ENCODE measurements around the gene LORICRIN. TPM values are rescaled to one million over a fixed set of nuclear protein-coding genes. Genes with fewer than 3 reads are reported as not detected.
A peak's percentile ranks its signal among the peaks of the same experiment; 100 is the strongest.

LORICRIN gene
- total and polyA plus RNA-seq, 7 donors = 0.06 TPM; not detected in 6

- peaks cover 20 to 64% (median 38%) of the 10 kb centered on the region in 3 donors for H3K27me3 ChIP-seq
- peak overlapping the region; percentile 20 to 54 (median 45) for H3K4me3 ChIP-seq
- H3K36me3 ChIP-seq = no peaks in the 10 kb centered on the region
- H3K27ac ChIP-seq = no peak overlapping the region
- no peak for TF ChIP-seq POLR2AphosphoS5 (IDR thresholded peaks at IDR 0.05)
- no peaks in the 10 kb centered on the region for H3K9me3 ChIP-seq
- WGBS, 2 donors = 3 to 4% methylated on average over 80 of the region's 80 CpGs
- intact Hi-C loops (cut with DNase I) = no loop called here
- peak; percentile 69 for DNase-seq
- H3K4me1 ChIP-seq = peaks cover 0 to 21% (median 16%) of the 10 kb centered on the region in 4 donors
Observed at GRCh38 chr1:153261281-153262069, 2.0 kb downstream of the LORICRIN start.

- Histone ChIP-seq H3K36me3 (no peaks in the 10 kb centered on the region), H3K9me3 (no peaks in the 10 kb centered on the region), H3K4me3 (peak overlapping the region in 2 of 4 donors; percentile 51 to 54), H3K27ac (no peak overlapping the region), H3K4me1 (peaks cover 0 to 21% (median 16%) of the 10 kb centered on the region in 4 donors), H3K27me3 (peaks cover 20 to 69% (median 38%) of the 10 kb centered on the region in 3 donors)
- no peak for DNase-seq
- WGBS, 2 donors = 54 to 57% methylated on average over 6 of the region's 6 CpGs
- TF ChIP-seq EP300 (IDR thresholded peaks at IDR 0.05) (no peak), POLR2AphosphoS5 (IDR thresholded peaks at IDR 0.05) (no peak), POLR2A (IDR thresholded peaks at IDR 0.05) (no peak), CTCF (IDR thresholded peaks at IDR 0.05) (no peak)
- intact Hi-C loops (cut with DNase I) = no loop called here
Observed at GRCh38 chr1:153262070-153262366, 2.5 kb downstream of the LORICRIN start.

- H3K9me3 ChIP-seq = no peaks in the 10 kb centered on the region
- H3K36me3 ChIP-seq = no peaks in the 10 kb centered on the region
- peaks cover 0 to 21% (median 16%) of the 10 kb centered on the region in 4 donors for H3K4me1 ChIP-seq
- H3K27ac ChIP-seq = no peak overlapping the region
- WGBS, 2 donors = 41 to 47% methylated on average over 10 of the region's 10 CpGs
- DNase-seq = no peak
- intact Hi-C loops (cut with DNase I) = no loop called here
- no peak overlapping the region for H3K4me3 ChIP-seq
- H3K27me3 ChIP-seq = peaks cover 20 to 75% (median 38%) of the 10 kb centered on the region in 3 donors
- no peak for TF ChIP-seq CTCF (IDR thresholded peaks at IDR 0.05)
- no peak for TF ChIP-seq POLR2A (IDR thresholded peaks at IDR 0.05)
- TF ChIP-seq POLR2AphosphoS5 (IDR thresholded peaks at IDR 0.05) = no peak
- TF ChIP-seq EP300 (IDR thresholded peaks at IDR 0.05) = no peak
Observed at GRCh38 chr1:153262462-153263157, 3.1 kb downstream of the LORICRIN start.

GRCh38 chr1:153265457-153265856 is 6.0 kb downstream of the LORICRIN start:
- intact Hi-C loops (cut with DNase I) = no loop called here
- no peak for DNase-seq
- H3K27ac ChIP-seq = no peak overlapping the region
- WGBS, 2 donors = 72 to 83% methylated on average over 1 of the region's 1 CpG
- peaks cover 0 to 21% (median 16%) of the 10 kb centered on the region in 4 donors for H3K4me1 ChIP-seq
- TF ChIP-seq POLR2AphosphoS5 (IDR thresholded peaks at IDR 0.05) (no peak), EP300 (IDR thresholded peaks at IDR 0.05) (no peak), CTCF (IDR thresholded peaks at IDR 0.05) (no peak), POLR2A (IDR thresholded peaks at IDR 0.05) (no peak)
- no peaks in the 10 kb centered on the region for H3K36me3 ChIP-seq
- H3K27me3 ChIP-seq = peaks cover 20 to 74% (median 36%) of the 10 kb centered on the region in 3 donors
- H3K9me3 ChIP-seq = no peaks in the 10 kb centered on the region
- H3K4me3 ChIP-seq = no peak overlapping the region

GRCh38 chr1:153271711-153272110 is 12.2 kb downstream of the LORICRIN start:
- intact Hi-C loops (cut with DNase I) = no loop called here
- Histone ChIP-seq H3K27ac (no peak overlapping the region), H3K4me1 (no peaks in the 10 kb centered on the region), H3K9me3 (no peaks in the 10 kb centered on the region), H3K36me3 (no peaks in the 10 kb centered on the region), H3K4me3 (no peak overlapping the region), H3K27me3 (peaks cover 0 to 29% (median 0%) of the 10 kb centered on the region in 3 donors)
- 64 to 73% methylated on average over 1 of the region's 1 CpG for WGBS, 2 donors
- TF ChIP-seq CTCF (IDR thresholded peaks at IDR 0.05) (no peak), EP300 (IDR thresholded peaks at IDR 0.05) (no peak), POLR2A (IDR thresholded peaks at IDR 0.05) (no peak), POLR2AphosphoS5 (IDR thresholded peaks at IDR 0.05) (no peak)
- DNase-seq = no peak
